SU-DHL-6 (cell line): Measurements from ENCODE around the gene GPR6.

ENCODE experiments used
- EZH2phosphoT487 ChIP-seq: fragments of 200-600 bp; sonication (generic), shearing (Covaris generic); conservative IDR thresholded peaks from 2 replicates; pipeline ENCODE4 v1.6.1; 2018; ENCODE audit warnings: mild to moderate bottlenecking, antibody characterized with exemption, low read length, moderate library complexity, mixed read lengths
- TF ChIP-seq, protein P1 (sequence below): fragments of 200-600 bp; sonication (generic); IDR thresholded peaks from one replicate; pipeline ENCODE4 v1.5.1; 2017; ENCODE audit warnings: antibody characterized with exemption, mild to moderate bottlenecking, low read length, moderate library complexity; ENCODE audit not compliant: insufficient read depth, poor library complexity, severe bottlenecking

DNA sequence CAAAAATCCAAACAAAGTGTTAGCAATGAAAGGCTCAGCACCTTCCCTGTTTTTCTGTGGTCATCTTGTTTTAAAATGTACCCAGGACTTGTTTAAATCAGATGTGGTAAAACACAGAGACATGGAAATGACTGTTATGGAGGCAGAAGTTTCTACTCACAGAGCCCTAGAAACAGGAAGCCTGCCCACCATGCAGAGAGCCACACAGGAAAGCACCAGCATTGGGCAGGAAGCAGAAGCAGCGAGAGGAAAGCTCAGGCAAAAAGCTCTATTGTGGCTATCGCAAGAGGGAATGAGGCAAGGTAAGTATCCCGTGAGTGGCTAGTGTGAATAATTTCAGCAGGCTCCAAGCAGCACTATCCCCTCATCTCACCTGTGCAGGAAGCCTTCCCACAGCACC is 42.8 kb downstream of the GPR6 start:
- TF ChIP-seq, protein P1, sequence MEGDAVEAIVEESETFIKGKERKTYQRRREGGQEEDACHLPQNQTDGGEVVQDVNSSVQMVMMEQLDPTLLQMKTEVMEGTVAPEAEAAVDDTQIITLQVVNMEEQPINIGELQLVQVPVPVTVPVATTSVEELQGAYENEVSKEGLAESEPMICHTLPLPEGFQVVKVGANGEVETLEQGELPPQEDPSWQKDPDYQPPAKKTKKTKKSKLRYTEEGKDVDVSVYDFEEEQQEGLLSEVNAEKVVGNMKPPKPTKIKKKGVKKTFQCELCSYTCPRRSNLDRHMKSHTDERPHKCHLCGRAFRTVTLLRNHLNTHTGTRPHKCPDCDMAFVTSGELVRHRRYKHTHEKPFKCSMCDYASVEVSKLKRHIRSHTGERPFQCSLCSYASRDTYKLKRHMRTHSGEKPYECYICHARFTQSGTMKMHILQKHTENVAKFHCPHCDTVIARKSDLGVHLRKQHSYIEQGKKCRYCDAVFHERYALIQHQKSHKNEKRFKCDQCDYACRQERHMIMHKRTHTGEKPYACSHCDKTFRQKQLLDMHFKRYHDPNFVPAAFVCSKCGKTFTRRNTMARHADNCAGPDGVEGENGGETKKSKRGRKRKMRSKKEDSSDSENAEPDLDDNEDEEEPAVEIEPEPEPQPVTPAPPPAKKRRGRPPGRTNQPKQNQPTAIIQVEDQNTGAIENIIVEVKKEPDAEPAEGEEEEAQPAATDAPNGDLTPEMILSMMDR, result no peak
- TF ChIP-seq EZH2phosphoT487, result no peak
